T-helper 2 cell (primary cell): Measurements from ENCODE around the gene GTF2IRD1.
"Not testable (repeated sequence)": the region's sequence is repeated elsewhere in the genome, so short reads cannot be mapped to it uniquely, and the experiment has no call there.

Source experiments
- DNase-seq, 5 experiments: peaks; one replicate each; pipeline versions ENCODE4 v3.0.0 to v3.0.0-alpha.2; 2012 to 2022
- total RNA-seq, 2 donors: gene quantifications; one replicate each; lab custom pipeline; 2026; lab: John Stamatoyannopoulos, UW

GTF2IRD1 gene
- total RNA-seq: 4.2 to 5.6 reads per million in 2 donors

- DNase-seq: peak; percentile 15 to 59 (median 35)
Measured at GRCh38 chr7:74453322-74454011, at the start of gene GTF2IRD1. TSS of gene GTF2IRD1 (plus strand) at chr7:74453906. CDS start at chr7:74508081, 54,175 bp downstream.

DNA sequence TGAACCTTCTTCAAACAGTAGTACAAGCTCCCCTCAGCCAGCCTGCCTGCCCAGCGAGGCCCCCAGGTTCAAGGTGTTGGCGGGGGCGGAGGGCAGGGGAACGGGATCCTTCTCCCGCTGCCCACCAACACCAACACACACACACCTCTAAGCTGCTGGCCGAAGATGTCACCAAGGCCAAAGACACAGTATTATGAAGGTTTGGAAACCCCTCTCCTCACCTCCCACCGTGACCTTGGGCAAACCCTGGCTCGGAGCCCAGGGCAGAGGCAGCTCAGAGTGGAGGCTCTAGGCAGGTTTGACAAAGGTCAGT lies 49.4 kb upstream of the GTF2IRD1 start:
- DNase-seq: no peak

- no peak for DNase-seq
Measured at GRCh38 chr7:74404741-74405140, 49.0 kb upstream of the GTF2IRD1 start.

DNA sequence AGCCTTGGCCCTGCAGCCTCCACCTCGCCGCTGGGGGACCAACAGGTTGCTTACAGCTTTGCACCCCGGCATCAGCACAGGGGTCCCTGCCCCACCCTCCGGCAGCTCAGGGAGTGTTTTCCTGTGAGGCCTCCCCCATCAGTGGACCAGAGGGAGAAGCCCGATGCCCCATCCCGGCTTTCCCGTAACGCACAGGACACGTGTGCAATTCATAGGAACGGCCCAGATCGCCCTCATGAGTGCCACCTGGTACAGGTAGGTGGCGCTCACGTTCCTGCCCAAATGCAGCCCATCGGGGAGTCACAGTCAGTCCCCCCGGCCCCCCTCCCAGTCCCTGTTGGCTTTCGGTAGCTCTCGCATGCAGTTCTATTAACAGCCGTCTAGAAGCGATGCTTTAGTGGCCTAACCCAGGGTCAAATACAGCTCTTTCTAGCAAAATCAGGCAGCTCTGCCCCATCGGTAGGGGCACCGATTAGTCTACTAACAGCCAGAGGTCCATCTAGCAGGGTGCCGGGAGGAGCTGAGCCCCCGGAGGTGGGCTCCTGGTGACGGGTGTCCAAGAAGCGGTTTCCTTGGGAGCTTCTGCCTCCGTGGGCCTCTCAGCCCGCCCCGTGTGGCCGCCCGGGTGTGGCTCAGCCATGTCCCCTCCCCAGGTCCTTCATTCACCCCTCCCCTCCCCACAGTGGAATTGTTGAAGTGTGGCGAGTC lies 48.4 kb upstream of the GTF2IRD1 start:
- DNase-seq: no peak

GRCh38 chr7:74405899-74406512 lies 47.7 kb upstream of the GTF2IRD1 start:
- DNase-seq: no peak

- no peak for DNase-seq
Measured at GRCh38 chr7:74407958-74408357, 45.7 kb upstream of the GTF2IRD1 start.

DNA sequence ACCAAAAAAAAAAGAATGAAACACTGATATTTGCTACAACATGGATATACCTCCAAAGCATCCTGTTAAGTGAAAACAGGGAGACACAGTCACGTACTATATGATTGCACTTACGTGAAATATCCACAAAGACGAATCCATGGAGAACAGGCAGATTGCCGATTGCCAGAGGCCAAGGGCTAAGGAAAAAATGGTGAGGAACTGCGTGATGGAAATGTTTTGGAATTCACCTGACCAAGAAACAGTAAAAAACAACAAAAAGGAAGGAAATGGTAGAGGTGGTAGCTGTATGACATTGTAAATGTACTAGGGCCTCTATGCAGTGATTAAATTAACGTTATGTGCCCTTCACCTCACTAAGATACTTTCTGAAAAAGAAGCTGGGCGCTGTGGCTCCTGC lies 44.1 kb upstream of the GTF2IRD1 start:
- no peak for DNase-seq

- DNase-seq: no peak
Measured at GRCh38 chr7:74410772-74411171, 42.9 kb upstream of the GTF2IRD1 start.

GRCh38 chr7:74411571-74411970 lies 42.1 kb upstream of the GTF2IRD1 start:
- DNase-seq: not testable (repeated sequence)

DNA sequence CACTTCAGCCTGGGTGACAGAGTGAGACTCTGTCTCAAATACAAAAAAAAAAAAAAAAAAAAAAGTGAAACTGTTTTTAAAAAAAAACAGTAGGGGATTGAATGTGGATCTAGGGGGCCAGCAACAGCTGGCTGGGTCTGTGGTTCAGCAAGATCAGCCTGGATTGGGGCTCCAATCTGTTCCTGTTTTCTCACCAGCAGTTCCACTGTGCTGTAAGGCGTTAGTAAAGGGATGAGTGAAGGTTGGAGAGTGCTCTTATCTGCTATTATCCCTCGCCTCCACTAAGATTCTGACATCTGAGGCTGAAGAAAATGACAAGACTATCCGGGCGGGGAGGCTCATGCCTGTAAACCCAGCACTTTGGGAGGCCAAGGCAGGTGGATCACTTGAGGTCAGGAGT lies 41.6 kb upstream of the GTF2IRD1 start:
- no peak for DNase-seq

- DNase-seq: no peak
Measured at GRCh38 chr7:74412603-74413002, 41.1 kb upstream of the GTF2IRD1 start.

GRCh38 chr7:74414595-74415333 lies 38.9 kb upstream of the GTF2IRD1 start:
- DNase-seq: not testable (repeated sequence)

- DNase-seq: peak in 4 of 5 experiments; percentile 12 to 46 (median 24)
Measured at GRCh38 chr7:74417419-74417971, 36.2 kb upstream of the GTF2IRD1 start.

GRCh38 chr7:74418076-74418475 lies 35.6 kb upstream of the GTF2IRD1 start:
- DNase-seq: no peak

- DNase-seq: no peak
Measured at GRCh38 chr7:74418538-74418937, 35.2 kb upstream of the GTF2IRD1 start.

GRCh38 chr7:74419232-74419631 lies 34.5 kb upstream of the GTF2IRD1 start:
- not testable (repeated sequence) for DNase-seq

- no peak for DNase-seq
Measured at GRCh38 chr7:74420006-74420405, 33.7 kb upstream of the GTF2IRD1 start.

DNA sequence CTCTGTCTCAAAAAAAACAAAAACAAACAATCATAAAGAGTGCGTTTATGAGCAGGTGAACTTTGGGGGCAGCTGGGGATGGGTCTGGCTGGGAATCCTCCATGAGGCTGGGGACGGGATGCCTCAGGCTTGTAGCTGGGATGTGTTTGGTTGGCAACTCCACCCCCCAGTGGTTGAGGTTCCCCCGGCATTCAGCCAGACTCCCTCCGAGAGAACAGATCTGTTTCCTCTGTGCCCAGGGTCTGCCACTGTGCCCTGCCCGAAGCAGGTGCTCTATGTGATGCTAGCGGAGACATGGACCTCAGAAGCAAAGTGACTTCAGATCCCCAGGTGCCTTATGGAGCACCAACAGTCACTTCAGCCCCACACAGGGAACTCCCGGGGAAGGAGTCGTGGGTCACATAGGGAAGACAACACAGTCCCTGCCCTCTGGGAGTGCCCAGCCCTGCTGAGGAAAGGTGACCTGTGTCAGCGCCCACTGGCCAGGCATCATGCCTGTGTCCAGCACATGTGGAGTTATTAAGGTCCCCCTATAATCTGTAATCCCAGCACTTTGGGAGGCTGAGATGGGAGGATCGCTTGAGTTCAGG lies 29.3 kb upstream of the GTF2IRD1 start:
- no peak for DNase-seq

- no peak for DNase-seq
Measured at GRCh38 chr7:74428023-74428422, 25.7 kb upstream of the GTF2IRD1 start.

DNA sequence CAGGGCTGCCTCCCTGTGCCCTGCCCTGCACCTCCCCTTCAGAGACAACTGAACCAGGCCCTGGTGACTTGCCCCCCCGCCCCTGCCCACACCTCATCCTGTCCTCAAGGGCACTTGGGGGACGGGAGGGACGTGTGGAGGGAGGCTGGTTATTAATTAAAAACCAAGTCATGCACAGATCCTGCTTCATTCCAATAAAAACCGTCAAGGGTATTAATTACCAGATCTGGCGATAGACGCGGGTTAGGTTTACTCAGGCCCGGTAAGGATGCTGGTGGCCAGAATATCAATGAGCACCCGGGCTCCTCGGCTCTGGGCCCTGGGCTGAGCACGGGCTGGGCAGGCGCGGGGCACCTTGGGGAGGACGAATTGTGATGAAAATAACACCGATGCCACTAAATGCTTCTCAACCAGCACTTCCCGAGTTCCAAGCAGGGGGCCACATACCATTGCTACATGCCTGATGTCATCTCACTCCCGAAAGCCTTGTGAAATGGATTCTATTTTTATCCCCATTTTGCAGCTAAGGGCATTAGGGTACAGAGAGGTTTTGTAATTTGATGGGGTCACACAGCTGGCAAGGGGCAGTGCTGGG lies 24.5 kb upstream of the GTF2IRD1 start:
- no peak for DNase-seq

DNA sequence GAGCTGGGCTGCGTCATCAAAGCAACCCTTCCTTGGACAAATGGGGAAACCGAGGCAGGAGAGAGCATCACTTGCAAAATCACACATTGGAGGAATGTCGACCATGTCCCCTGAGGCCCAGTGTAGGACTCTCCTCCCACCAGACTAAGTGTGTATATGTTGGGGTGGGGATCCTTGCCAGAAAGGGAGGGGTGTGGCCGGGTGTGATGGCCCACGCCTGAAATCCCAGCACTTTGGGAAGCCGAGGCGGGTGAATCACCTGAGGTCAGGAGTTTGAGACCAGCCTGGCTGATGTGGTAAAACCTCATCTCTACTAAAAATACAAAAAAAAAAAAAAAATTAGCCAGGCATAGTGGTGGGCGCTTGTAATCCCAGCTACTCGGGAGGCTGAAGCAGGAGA lies 23.3 kb upstream of the GTF2IRD1 start:
- not testable (repeated sequence) for DNase-seq

DNA sequence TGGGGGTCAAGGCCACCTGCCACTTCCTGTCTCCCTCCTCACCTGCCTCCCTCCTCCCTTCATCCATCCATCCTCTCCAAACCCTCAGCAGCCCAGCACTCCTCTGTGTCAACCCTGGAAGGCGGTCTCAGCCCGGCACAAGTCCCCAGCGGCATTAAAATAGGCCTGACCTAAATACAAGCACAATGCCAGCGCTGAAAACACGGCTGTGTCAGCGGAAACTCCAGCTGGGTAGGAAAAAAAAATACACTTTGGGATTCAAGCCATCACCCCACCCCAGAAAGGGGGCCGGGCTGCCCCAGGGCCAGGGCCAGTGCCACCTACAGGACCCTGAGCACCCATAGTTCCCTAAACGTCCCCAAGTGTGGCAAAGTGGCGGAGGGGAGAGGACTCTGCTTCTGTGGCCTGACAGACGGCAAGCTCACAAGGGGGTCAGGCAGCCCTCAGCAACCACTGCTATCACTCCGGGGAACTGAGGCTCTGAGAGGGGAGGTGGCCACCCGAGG lies 22.7 kb upstream of the GTF2IRD1 start:
- no peak for DNase-seq
